ENCODE results near the gene IFNAR2. TPM values are rescaled to one million over a fixed set of nuclear protein-coding genes. Genes with fewer than 3 reads are reported as not detected.

Gene IFNAR2
- total and polyA plus RNA-seq, 8 donors = 7.5 to 22.5 (median 9.2) TPM; not detected in 1

DNA sequence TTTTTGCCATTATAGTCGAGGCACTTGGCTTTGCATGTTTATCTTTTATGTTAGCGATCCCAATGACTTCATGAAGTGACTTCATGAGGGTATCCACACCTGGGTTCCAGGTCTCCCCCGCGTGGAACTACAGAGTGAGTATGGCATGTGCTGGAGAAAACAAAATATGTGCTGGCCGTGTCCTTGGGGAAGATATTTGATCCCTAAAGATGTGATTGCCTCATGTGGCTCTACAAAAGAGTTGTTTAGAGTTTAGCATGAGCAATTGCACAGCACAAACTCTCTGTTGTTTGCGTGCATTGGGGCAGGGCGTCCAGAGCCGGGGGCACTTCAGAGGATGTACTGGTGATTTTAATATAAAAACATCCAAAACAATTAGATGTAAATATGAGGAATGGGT lies 41.2 kb downstream of the IFNAR2 start:
- intact Hi-C loops (cut with DNase I; ENCODE audit: low total_unique reads) = no loop called here
- Histone ChIP-seq H3K4me1 (peaks cover 33 to 63% (median 36%) of the 10 kb centered on the region in 4 donors), H3K27me3 (no peaks in the 10 kb centered on the region), H3K9me3 (no peaks in the 10 kb centered on the region), H3K27ac (no peak overlapping the region), H3K36me3 (peaks cover 0 to 76% (median 62%) of the 10 kb centered on the region in 4 donors), H3K4me3 (no peak overlapping the region)
- TF ChIP-seq POLR2AphosphoS5 (IDR thresholded peaks at IDR 0.05) (no peak), POLR2A (IDR thresholded peaks at IDR 0.05) (no peak), EP300 (IDR thresholded peaks at IDR 0.05) (no peak)
- TF ChIP-seq, protein P1, sequence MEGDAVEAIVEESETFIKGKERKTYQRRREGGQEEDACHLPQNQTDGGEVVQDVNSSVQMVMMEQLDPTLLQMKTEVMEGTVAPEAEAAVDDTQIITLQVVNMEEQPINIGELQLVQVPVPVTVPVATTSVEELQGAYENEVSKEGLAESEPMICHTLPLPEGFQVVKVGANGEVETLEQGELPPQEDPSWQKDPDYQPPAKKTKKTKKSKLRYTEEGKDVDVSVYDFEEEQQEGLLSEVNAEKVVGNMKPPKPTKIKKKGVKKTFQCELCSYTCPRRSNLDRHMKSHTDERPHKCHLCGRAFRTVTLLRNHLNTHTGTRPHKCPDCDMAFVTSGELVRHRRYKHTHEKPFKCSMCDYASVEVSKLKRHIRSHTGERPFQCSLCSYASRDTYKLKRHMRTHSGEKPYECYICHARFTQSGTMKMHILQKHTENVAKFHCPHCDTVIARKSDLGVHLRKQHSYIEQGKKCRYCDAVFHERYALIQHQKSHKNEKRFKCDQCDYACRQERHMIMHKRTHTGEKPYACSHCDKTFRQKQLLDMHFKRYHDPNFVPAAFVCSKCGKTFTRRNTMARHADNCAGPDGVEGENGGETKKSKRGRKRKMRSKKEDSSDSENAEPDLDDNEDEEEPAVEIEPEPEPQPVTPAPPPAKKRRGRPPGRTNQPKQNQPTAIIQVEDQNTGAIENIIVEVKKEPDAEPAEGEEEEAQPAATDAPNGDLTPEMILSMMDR (IDR thresholded peaks at IDR 0.05) = no peak
- no peak for DNase-seq
- WGBS, 5 donors = 91 to 95% (median 92%) methylated on average over 8 of the region's 8 CpGs

DNA sequence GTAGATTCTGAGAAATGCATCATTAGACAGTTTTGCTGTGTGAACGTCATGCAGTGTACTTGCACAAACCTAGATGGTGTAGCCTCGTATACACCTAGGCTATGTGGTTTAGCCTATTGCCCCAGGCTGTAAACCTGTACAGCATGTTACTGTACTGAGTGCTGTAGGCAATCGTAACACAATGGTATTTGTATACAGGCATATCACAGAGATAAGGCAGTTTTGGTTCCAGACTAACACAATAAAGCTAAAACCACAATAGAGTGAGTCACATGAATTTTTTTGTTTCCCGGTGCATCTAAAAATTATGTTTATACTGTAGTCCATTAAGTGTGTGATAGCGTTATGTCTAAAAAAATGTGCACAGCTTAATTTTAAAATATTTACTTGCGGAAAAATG lies 43.3 kb downstream of the IFNAR2 start:
- Histone ChIP-seq H3K27me3 (no peaks in the 10 kb centered on the region), H3K4me3 (no peak overlapping the region), H3K36me3 (peaks cover 0 to 89% (median 77%) of the 10 kb centered on the region in 4 donors), H3K4me1 (peaks cover 20 to 49% (median 28%) of the 10 kb centered on the region in 4 donors), H3K27ac (no peak overlapping the region), H3K9me3 (no peaks in the 10 kb centered on the region)
- TF ChIP-seq EP300 (IDR thresholded peaks at IDR 0.05) (no peak), POLR2AphosphoS5 (IDR thresholded peaks at IDR 0.05) (peak in 2 of 3 donors; percentile 28 to 82)
- TF ChIP-seq, protein P1 (IDR thresholded peaks at IDR 0.05) = no peak
- intact Hi-C loops (cut with DNase I; ENCODE audit: low total_unique reads) = no loop called here
- 32 to 60% (median 55%) methylated on average over 6 of the region's 6 CpGs for whole genome bisulfite sequencing, 5 donors
- no peak for DNase-seq

DNA sequence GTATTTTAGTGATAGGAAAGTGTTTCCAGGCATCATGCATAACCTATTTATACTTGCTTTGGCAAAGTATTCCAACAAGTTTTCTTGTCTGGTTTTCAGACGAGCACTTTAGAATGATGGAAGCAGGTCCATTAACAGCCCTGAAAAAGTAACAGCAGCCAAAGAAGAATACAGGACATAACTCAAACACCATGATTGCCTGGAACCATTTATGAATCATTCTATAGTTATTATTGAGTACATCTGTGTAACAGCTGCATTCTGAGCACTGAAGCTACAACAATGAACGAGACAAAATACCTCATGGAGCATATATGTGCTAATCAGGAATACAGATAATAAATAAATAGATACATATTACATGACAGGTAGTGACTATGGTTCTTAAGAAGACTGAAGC lies 49.0 kb downstream of the IFNAR2 start:
- peaks cover 0 to 4% (median 0%) of the 10 kb centered on the region in 4 donors for H3K9me3 ChIP-seq
- H3K27me3 ChIP-seq = no peaks in the 10 kb centered on the region
- H3K4me3 ChIP-seq = no peak overlapping the region
- H3K36me3 ChIP-seq = peaks cover 22 to 92% (median 91%) of the 10 kb centered on the region in 4 donors
- 90 to 94% (median 91%) methylated on average over 2 of the region's 2 CpGs for WGBS, 5 donors
- H3K4me1 ChIP-seq = no peaks in the 10 kb centered on the region
- TF ChIP-seq EP300 (IDR thresholded peaks at IDR 0.05) (no peak), POLR2AphosphoS5 (IDR thresholded peaks at IDR 0.05) (no peak), POLR2A (IDR thresholded peaks at IDR 0.05) (no peak)
- no peak overlapping the region for H3K27ac ChIP-seq
- intact Hi-C loops (cut with DNase I; ENCODE audit: low total_unique reads) = no loop called here
- no peak for DNase-seq

DNA sequence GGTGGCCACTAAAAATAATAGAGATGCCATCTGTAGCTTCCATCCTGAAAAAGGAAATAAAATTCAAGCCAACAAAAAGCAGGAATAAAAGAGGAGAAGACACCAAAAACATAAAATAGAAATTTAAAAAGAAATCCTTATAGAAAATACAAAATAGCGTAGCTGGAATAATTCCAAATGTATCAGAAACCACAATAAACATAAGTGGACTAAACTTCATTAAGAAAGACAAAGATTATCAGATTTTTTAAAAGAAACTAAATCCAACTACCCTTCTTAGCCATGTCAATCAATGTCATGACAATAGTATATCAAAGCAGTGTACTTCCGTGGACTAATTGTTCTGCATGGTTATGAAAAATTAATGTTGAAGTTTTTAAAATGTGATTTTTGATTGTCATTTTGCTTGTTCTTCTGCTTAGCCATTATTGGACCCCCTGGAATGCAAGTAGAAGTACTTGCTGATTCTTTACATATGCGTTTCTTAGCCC lies 49.6 kb downstream of the IFNAR2 start:
- H3K27me3 ChIP-seq = no peaks in the 10 kb centered on the region
- H3K4me1 ChIP-seq = no peaks in the 10 kb centered on the region
- 85 to 100% (median 98%) methylated on average over 3 of the region's 3 CpGs for WGBS, 5 donors
- no peak for DNase-seq
- no peak overlapping the region for H3K4me3 ChIP-seq
- H3K27ac ChIP-seq = no peak overlapping the region
- intact Hi-C loops (cut with DNase I; ENCODE audit: low total_unique reads) = no loop called here
- H3K36me3 ChIP-seq = peaks cover 25 to 92% (median 91%) of the 10 kb centered on the region in 4 donors
- no peak for TF ChIP-seq EP300 (IDR thresholded peaks at IDR 0.05)
- TF ChIP-seq POLR2AphosphoS5 (IDR thresholded peaks at IDR 0.05) = no peak
- no peak for TF ChIP-seq POLR2A (IDR thresholded peaks at IDR 0.05)
- TF ChIP-seq, protein P1 (IDR thresholded peaks at IDR 0.05) = no peak
- H3K9me3 ChIP-seq = peaks cover 0 to 4% (median 0%) of the 10 kb centered on the region in 4 donors

Other genes starting within 250 kb of the IFNAR2 start
- not detected for gene OLIG2, start 204.0 kb upstream of the IFNAR2 start, total RNA-seq
- not detected for gene OLIG2, start 204.0 kb upstream of the IFNAR2 start, polyA plus RNA-seq
- gene OLIG1, start 159.8 kb upstream of the IFNAR2 start, total RNA-seq = not detected
- not detected for gene OLIG1, start 159.8 kb upstream of the IFNAR2 start, polyA plus RNA-seq
- 10 to 100 TPM in 4 of 5 donors, not detected in 1; 10.3 to 55.3 (median 40.0) TPM for gene IL10RB, start 36.4 kb downstream of the IFNAR2 start, total RNA-seq
- gene IL10RB, start 36.4 kb downstream of the IFNAR2 start, polyA plus RNA-seq = 10 to 100 TPM; 12.7 to 18.8 (median 18.3) TPM
- gene IFNAR1, start 95.0 kb downstream of the IFNAR2 start, total RNA-seq = 10 to 100 TPM in 3 of 5 donors, 1 to 10 TPM in 2; 2.6 to 34.5 (median 14.3) TPM
- 10 to 100 TPM in 2 of 3 donors, 1 to 10 TPM in 1; 8.3 to 11.8 (median 10.6) TPM for gene IFNAR1, start 95.0 kb downstream of the IFNAR2 start, polyA plus RNA-seq
- 10 to 100 TPM; 35.2 to 89.3 (median 67.8) TPM for gene IFNGR2, start 173.5 kb downstream of the IFNAR2 start, total RNA-seq
- gene IFNGR2, start 173.5 kb downstream of the IFNAR2 start, polyA plus RNA-seq = 10 to 100 TPM; 42.2 to 79.7 (median 47.0) TPM